Activated T-helper 1 cell treated with anti-CD3 and anti-CD28 coated beads, Interleukin-2, amount 50 U/mL, for 16 hours (primary cell): ENCODE results near the gene NUDT4B.
"Not testable (repeated sequence)": the region's sequence is repeated elsewhere in the genome, so short reads cannot be mapped to it uniquely, and the experiment has no call there.

ENCODE experiments used
- DNase-seq, 2 donors: peaks; one replicate each; pipeline ENCODE4 v3.0.0-alpha.2; 2020; ENCODE audit warnings: low read depth in 1 of 2, low spot score in 1 of 2

The NUDT4B gene

GRCh38 chr1:148748563-148749334 lies at the start of gene NUDT4B:
Gene NUDT4B, plus strand, starts transcription at chr1:148748774. Its CDS starts 179 bp downstream, at chr1:148748953.
- DNase-seq: not testable (repeated sequence)

- not testable (repeated sequence) for DNase-seq
Measured at GRCh38 chr1:148699357-148699756, 49.2 kb upstream of the NUDT4B start.

DNA sequence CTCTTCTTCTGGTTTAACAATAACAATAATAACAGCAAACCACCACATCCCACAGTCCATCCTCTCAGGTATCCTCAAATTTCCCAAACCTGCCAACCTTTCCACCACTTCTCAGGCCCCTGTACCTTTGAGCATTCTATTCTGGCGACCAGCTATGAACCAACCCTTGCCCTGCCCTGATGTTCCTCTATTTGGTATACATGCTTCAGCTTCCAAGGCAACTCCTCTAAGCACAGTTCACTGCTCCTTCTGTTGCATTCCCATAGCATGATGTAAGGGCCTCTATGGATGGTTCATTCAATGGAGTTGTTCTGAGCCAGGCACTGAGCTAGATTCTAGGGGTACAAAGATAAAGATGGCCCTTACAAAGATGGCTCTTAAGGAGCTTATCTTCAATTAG lies 46.3 kb upstream of the NUDT4B start:
- not testable (repeated sequence) for DNase-seq

DNA sequence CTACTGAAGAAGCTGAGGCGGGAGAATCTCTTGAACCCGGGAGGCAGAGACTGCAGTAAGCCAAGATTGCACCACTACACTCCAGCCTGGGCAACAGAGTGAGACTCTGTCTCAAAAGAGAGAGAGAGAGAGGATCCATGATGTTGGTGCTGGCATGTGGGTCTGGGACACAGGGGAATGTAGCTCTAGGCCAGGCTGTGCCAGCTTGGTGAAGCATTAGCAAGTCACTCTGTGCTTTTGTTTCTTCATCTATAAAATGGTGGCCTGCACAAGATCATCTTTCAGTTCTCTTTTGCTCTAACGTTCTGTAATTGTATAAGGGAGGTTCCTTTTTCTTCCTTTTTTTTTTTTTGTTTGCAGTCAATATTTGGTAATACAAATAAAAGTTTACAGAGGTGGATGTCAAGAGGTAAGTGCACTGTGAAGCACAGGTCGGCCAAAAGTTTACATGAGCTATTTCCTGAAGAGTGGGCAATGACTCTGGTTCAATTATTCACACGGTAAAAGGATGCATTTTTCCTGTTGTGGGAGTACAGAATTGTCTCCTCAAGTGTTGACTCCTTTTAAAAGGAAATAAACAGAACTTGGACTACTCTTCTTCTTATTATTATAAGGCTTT lies 44.5 kb upstream of the NUDT4B start:
- DNase-seq: not testable (repeated sequence)

- not testable (repeated sequence) for DNase-seq
Measured at GRCh38 chr1:148705316-148705948, 43.1 kb upstream of the NUDT4B start.

DNA sequence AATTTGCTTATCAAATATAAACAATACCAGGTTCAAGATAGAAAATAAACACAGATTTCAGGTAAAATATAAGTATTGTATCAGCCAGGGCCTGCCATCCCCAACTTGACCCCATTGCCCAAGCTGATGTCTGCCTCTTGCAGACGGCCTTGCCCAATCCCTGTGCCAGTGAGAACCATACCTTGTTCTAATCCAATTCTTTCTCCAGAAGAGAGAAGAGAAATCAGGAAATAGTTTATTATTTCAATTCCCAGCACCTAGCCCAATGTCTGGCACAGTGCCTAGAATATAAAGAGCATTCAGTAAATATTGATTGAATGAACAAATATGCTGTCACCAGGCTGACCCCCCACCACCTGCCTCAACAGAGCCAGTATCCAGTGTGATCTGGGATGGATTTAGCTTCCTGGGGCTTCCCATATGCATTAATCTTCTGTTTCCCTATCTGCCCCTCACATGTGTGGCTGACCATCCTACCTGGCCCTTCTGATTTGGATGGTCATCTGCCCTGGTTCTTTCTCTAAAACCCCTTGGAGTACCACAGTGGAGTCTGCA lies 39.7 kb upstream of the NUDT4B start:
- not testable (repeated sequence) for DNase-seq

- DNase-seq: not testable (repeated sequence)
Measured at GRCh38 chr1:148710772-148711523, 37.6 kb upstream of the NUDT4B start.

- DNase-seq: not testable (repeated sequence)
Measured at GRCh38 chr1:148712353-148712752, 36.2 kb upstream of the NUDT4B start.

DNA sequence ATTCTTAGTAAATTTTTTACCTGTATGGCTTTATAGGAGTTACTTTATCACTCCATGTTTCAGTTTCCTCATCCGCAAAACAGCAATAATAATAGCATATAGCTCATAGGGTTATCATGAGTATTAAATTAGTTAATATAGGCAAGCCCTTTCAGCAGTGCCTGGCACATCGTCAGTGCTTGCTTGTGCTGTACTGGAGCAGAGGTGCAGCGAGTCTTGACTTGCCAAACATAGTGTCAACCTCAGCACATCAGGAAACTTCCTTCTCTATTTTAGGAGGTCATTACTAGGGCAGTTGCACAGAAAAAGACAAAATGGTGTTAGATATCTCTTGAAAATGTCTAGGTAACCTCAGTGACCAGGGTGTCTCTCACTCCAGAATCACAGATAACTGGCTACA lies 33.1 kb upstream of the NUDT4B start:
- DNase-seq: not testable (repeated sequence)

- not testable (repeated sequence) for DNase-seq
Measured at GRCh38 chr1:148716966-148717520, 31.5 kb upstream of the NUDT4B start.

DNA sequence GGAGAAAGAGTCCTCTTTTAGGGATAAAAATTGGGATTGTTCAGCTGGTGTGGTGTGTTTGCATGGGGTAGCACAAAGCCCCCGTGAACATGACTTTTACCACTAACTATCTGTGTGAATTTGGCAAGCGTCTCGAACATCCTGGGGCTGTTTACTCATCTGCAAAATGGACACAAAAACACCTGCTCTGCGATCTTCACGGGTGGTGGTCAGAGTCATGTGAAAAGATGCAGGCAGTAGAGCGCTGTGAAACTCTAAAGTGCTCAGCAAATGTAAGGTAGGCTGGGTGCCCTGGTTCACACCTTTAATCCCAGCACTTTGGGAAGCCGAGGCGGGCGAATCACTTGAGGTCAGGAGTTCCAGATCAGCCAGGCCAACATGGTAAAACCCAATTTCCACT lies 27.7 kb upstream of the NUDT4B start:
- DNase-seq: not testable (repeated sequence)

- not testable (repeated sequence) for DNase-seq
Measured at GRCh38 chr1:148722758-148723157, 25.8 kb upstream of the NUDT4B start.

GRCh38 chr1:148723515-148723914 lies 25.1 kb upstream of the NUDT4B start:
- DNase-seq: not testable (repeated sequence)

DNA sequence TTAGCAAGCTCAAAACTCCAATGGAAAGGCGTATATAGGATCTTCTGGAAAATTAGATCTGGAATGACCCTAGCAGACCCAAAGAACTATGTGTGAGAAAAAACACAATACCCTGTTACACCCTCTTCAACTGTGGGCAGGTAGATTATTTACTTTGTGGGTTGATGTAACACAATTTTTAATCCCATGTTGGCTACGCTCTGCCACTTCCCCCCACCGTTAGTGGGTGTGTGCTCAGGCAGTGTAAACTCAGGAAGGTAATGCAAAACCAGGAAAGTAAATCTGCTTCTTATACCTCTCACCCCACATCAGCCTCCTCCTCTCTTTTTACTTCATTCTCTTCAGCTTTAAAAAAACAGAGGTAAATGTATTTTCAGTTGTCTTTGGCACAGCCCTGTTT lies 23.7 kb upstream of the NUDT4B start:
- not testable (repeated sequence) for DNase-seq

GRCh38 chr1:148727862-148728261 lies 20.7 kb upstream of the NUDT4B start:
- not testable (repeated sequence) for DNase-seq

GRCh38 chr1:148729128-148729527 lies 19.4 kb upstream of the NUDT4B start:
- DNase-seq: not testable (repeated sequence)

DNA sequence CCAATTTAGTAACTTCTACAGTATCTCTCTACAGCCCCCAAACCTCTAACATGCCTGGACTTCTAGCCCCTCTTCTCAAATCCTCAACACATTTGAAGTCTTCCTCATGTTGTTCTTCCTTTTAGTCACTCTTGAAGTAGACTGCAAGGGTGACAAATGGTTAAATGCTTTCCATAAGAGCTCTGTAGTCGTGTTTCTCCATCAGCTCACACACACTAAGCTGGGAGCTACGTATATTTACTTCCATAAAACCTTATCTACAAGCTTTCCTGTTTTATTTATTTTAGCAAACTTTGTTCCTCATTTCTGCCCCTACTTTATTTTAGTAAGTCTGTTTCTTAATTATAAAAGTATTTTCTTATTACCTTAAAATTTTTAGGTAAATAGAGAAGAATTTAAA lies 19.0 kb upstream of the NUDT4B start:
- not testable (repeated sequence) for DNase-seq

GRCh38 chr1:148732277-148732676 lies 16.3 kb upstream of the NUDT4B start:
- DNase-seq: not testable (repeated sequence)

- DNase-seq: not testable (repeated sequence)
Measured at GRCh38 chr1:148733585-148734310, 14.8 kb upstream of the NUDT4B start.

GRCh38 chr1:148734311-148734662 lies 14.3 kb upstream of the NUDT4B start:
- DNase-seq: not testable (repeated sequence)
